Stimulated activated CD8-positive, alpha-beta memory T cell treated with anti-CD3 and anti-CD28 coated beads, Interleukin-12 subunit alpha, Interleukin-12 subunit beta, amount 100 ng/mL, for 1 hour (primary cell): ENCODE measurements around the gene MARF1.
"Not testable (repeated sequence)": the region's sequence is repeated elsewhere in the genome, so short reads cannot be mapped to it uniquely, and the experiment has no call there.

ENCODE experiments used
- DNase-seq: peaks from one replicate; pipeline ENCODE4 v3.0.0-alpha.2; 2020; ENCODE audit warnings: low read depth

The MARF1 gene

DNA sequence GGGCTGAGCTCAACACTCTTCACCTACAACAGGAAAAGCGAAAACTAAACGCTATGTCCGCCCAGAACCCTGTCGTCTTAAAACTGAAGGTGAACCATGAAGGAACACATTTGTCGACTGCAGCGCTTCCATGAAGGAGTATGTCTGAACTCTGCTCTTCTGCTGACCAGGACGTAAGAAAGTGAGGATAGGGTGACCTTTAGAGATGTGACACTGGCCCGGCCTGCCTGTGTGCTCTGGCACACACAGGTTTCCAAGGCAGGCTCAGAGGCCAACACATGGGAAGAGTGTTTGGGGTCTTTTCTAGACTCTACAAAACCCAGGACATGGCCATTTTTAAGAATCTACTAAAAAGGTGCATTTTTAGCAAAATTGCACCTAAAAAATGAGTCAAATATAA, 21.1 kb downstream of the MARF1 start:
- no peak for DNase-seq

DNA sequence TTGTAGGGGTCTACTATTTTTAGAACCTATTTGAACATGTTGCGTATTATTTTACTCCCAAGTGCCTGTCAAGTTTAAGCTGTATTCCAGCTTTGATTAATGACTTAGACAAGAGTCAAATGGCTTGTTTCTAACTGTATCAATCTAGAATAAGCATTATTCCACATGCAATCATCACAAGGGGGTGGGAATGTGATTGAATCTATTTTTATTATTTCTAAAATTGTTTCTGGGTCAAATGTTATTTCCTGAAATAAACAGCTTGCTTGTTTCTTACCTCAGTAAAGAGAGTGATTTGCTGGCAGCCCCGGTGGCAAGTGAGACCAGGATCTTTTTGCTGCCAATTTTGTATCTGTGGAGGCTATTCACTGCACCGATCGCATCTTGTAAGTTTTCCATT, 21.5 kb downstream of the MARF1 start:
- no peak for DNase-seq

DNA sequence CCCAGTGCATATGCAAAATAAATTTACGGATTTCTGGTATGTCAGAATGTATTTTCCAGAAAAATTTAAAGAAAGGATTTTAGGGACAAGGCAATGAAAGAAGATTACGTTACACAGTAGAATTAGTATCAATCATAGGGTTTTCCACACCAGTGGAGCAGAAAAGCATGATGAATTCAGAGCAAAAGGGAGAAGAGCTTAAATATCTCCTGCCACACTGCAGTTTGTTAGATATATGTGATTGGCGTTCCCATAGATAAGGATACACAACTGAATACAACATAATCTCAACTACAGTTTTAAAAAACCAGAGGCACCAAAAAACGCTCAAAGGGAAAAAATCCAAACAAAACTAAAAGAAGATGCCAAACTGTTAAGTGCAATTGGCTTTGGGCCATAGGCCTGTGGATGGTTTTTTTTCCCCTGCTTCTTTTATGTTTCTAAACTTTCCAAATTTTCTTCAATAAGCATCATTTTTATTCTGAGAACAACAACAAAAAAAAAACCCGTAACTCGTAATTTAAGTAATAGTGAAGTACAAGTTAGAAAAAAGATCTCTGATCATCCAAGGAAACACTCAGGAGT, 22.3 kb downstream of the MARF1 start:
- DNase-seq = no peak

DNA sequence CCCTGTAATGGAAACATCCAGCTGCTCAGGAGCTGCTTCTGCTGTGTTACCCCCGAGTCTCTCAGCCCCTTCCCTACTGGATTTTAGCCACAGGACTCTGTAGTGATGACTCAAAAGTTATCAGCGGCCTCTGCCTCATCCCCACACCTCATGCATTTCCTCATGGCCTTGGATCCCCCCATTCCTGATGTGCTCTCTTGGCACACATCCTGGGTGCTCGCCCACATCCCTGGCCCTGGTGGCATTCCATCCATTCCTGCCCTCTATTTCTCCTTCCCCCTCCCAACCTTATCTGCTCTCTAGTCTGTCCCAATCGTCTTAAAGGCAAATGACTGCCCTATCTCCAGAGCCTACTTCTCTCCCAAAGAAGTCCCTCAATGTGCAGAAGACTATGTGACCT, 24.6 kb downstream of the MARF1 start:
- no peak for DNase-seq

DNA sequence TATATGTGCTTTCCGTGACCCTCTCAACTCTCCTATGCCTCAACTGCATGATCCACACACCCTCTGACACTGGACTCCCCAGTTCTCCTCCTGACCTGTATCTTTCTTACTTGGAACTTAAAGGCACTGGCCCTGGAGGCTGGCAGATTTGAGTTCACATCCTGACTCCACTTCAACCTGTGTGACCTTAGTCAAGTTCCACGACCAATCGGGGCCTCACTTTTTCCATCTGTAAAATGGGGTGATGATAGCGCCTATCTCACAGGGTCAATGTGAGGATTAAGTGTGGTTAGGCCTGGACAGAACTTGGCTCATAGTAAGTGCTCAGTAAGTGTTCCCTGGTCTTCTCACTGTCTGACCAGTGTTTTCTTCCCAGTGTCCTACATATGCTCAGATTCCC, 25.1 kb downstream of the MARF1 start:
- DNase-seq = no peak

DNA sequence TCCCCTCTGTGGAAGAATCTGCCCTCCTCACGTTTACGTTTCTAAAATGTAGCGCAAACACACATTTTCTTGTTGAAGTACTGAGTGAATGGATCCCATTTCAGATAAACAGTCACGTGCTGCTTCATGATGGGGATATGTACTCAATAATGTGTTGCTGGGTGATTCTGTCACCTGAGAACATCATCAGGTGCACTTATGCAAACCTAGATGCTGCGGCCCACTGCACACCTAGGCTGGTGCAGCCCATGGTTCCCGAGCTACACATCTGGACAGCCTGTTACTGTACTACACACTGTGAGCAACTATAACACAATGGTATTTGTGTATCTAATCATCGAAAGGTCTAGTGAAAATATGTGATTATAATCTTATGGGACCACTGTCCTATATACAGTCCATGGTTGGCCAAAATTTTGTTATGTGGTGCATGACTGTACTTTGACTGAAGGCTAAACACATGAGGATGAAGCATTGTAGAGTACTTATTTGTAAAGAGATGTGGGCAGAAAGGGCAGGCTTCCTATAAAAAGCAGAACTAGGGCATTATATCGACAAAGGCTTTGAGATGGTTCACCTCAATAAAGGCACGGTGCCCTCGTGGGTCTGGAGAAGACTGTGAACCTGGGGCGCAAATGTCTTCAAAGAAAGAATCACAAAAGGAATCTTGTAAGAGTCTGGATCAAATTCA, 26.3 kb downstream of the MARF1 start:
- no peak for DNase-seq

DNA sequence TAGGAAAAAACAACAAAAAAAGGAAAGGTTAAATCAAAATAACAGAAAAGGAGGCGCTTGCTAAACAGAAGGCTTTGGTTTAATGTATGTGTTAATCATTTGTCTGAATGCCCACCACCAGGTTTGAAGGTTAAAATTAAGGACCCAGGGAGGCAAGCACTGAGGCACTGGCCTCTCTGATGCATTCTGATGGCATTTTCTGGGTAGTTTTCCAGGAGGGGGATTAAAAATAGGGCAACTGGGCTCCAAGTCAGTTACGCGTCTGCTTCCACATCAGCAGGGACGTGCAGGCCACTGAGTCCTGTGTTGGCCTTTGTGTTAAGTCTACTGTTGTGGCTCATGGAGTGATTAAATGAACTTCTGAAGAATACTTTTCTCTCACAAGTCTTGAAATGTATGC, 26.9 kb downstream of the MARF1 start:
- no peak for DNase-seq

DNA sequence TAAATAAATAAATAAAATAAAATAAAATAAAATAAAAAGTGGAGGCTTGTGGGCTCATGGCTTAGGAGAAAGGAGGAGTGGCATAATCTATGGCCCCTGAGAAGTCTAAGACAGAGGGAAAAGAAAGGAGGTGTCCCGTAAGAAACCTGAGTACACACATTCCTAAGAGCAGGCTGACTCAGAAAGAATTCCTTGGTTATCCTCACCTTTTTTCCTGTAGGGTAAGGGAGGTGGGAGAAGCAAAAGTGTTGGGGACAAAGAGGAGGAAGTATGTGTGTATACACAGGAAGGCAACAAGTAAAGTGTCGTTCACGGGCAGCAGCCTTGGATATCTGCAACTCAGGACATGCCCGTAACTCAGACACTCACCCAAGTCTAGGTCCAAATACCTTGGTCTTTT, 29.3 kb downstream of the MARF1 start:
- no peak for DNase-seq

DNA sequence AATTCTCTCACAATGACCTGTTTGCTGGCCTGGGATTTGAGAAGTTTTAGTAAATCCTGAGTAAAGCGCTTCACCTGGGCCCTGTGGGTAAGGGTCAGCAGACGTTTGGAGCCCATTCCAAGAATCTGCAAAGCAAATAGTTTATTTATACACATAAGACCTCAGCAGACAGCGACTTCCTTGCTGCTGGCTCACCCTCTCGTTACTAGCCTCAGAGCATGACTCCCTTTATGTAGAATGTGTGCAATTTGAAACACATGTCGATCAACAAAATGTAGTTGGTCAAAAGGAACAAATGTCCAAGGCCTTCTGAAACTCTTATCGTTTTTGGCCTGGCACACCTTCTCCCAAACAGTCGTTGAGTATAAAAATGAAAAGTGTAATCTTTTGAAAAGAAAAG, 31.3 kb downstream of the MARF1 start:
- no peak for DNase-seq

DNA sequence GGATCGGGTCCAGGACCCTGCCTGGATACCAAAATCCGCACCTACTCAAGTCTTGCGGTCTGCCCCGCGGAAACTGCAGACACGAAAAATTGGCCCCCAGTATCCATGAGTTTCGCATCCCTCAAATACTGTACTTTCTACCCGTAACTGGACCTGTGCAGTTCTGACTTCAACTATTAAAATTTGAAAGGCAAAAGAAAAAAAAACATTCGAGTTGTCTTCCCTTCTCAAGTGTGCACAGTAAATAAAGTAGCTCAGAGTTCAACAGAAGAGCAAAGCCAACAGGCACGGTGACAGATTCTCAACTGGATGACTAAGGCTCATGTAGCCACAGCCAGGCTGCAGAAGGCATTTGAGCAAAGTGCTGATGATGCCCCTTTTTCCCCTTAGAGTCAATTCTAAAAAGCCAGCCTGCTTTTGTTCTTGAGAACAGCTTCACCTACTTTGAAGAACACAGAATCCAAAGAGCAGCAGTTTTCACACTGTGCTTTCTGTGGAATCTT, 32.5 kb downstream of the MARF1 start:
- no peak for DNase-seq

DNA sequence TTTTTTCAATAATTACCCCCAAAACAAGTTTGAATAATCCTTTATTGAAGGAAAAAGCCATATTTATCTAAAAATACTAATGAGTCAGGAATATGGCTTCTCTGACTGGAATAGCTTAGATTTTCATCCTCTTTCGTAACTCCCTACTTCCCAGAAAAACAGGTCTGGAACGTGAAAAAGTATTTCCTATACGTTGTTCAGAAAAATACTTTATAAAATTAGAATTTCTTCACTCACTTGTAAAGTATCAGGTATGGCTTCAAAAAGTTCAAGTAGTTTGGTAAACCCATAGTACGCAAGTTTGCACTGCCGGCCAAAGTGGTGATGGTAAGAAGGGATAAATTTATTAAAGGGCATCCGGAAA, 33.7 kb downstream of the MARF1 start:
- no peak for DNase-seq

DNA sequence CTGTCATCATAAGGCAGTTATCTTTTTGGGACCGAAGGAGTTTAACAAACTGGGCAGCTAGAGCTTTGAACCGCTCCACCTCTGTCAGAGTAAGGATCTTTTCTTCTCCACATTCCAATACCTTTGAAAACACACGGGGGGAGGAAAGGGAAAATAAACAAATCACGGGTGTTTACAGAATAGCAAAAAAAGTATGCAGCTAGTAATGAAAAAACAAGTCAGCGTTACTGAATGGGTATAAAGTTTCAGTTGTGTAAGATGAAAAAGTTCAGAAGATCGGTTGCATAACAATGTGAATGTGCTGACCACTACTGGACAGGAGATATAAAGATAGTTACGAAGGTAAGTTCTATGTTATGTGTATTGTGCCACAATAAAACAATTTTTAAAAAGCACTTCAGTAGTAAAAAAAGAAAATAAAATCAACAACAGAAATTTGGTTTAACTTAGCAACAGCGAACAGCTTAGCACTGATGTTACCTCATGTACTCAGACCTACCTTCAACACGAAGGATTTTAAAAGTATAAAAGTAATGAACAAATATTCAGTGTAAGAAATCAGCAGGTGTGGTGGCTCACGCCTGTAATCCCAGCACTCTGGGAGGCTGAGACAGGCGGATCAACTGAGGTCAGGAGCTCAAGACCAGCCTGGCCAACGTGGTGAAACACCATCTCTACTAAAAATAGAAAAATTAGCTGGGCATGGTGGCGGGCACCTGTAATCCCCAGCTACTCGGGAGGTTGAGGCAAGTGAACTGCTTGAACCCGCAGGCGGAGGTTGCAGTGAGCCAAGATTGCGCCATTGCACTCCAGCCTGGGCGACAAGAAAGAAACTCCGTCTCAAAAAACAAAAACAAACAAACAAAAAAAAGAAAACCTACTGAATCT, 34.3 kb downstream of the MARF1 start:
- DNase-seq = no peak

DNA sequence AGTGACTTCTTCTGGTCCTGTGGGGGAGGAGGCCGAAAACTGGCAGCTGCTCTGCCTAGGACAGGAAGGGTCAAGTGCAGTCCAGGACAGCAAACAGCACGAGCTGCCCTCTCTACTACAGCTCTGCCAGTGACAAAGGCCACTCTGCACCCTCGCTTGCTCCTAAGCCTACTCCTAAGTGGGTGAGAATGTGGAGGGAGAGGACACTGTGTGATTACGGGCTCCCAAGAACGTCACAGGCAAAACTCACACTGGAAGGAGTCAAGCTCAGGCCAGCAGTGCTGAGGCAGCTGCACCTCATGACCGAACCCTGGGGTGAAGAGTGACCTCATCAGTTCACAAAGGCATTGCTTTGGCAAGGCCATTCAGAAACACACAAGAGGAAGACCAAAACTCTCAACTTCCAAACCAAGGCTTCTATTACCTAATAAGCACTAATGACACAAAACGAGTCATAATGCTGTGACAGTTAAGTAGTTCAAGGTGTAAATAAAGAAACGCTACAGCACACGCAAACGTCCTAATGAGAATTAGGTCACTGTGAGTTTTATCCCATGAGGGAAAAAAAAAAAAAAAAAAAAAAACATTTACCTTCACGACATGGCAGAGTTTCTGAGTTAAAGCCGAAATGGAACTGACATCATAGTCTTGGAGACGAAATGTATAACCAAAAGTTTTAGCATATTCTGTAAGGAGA, 35.1 kb downstream of the MARF1 start:
- no peak for DNase-seq

DNA sequence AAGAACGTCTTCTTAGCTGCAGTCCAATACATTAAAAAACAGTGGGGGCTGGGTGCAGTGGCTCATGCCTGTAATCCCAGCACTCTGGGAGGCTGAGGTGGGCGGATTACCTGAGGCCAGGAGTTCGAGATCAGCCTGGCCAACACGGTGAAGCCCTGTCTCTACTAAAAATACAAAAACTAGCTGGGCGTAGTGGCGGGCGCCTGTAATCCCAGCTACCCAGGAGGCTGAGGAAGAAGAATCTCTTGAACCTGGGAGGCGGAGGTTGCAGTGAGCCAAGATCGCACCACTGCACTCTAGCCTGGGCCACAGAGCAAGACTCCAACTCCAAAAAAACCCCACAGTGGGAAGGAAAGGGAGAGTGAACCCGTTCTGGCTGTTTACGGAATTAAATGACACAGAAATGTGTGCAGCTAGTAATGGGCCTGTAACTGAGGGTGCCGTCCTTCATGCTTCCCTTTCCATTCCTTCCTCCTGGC, 35.7 kb downstream of the MARF1 start:
- not testable (repeated sequence) for DNase-seq

DNA sequence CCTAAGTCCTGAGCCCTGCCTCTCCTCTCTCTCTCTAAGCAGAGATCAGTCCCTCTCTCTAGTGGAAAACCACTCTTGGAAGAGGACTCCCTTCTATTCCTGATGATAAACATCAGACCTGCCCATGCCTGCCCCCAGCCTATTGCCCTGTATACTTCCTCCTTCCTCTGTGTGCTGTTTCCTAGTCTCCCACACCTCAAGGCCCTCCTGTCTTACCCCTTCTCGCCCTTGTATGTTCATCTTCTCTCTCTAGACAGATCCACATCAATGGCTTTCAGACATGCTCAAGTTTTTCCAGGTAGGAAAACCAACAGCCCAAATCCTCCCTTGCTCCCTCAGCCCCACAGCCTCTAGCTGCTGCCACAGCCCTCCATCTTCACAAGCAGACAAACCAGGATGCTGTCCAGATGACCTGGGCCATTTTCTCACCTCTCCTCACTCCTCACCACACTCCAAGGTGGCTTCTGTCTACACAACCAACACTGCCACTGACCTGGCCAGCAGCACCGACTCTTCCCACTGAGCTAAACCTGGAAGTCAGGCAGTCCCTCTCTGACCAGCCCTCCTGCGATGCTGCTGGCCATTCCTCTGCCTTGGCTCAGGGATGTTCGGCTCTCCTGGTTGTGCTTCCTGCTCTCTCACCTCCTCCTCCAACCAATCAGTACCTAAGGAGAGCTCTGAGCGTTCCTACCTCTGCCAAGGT, 36.3 kb downstream of the MARF1 start:
- no peak for DNase-seq

DNA sequence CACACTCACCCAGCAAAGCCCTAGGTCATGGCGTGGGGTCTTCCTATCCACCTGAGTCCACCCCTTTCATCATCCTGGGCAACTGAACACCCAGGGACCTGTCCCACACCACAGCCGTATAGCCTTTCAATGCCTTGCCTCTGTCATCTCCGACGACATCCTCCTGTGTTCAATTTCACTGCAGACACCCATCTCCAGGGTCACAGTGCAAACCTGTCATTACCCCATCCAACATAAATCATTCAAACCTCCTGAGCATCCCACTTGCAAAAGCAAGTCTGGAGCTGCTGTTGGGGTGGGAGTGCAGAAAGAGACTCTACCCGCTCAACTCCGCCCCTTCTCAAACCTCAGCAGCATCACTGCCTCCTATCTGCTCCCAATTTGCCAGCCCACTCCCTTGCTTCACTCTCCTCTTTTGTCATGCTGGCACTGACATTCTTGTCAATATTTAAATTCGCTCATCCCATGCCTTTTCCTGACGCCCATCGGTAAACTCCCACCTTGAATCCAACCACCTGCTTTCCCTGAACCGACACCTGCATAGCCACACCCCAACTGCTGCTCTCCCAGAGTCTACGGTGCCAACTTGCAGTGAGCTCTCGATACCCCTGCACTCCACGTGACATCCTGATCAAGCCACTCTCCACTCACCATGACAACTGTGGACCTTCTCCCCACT, 37.0 kb downstream of the MARF1 start:
- DNase-seq = no peak

DNA sequence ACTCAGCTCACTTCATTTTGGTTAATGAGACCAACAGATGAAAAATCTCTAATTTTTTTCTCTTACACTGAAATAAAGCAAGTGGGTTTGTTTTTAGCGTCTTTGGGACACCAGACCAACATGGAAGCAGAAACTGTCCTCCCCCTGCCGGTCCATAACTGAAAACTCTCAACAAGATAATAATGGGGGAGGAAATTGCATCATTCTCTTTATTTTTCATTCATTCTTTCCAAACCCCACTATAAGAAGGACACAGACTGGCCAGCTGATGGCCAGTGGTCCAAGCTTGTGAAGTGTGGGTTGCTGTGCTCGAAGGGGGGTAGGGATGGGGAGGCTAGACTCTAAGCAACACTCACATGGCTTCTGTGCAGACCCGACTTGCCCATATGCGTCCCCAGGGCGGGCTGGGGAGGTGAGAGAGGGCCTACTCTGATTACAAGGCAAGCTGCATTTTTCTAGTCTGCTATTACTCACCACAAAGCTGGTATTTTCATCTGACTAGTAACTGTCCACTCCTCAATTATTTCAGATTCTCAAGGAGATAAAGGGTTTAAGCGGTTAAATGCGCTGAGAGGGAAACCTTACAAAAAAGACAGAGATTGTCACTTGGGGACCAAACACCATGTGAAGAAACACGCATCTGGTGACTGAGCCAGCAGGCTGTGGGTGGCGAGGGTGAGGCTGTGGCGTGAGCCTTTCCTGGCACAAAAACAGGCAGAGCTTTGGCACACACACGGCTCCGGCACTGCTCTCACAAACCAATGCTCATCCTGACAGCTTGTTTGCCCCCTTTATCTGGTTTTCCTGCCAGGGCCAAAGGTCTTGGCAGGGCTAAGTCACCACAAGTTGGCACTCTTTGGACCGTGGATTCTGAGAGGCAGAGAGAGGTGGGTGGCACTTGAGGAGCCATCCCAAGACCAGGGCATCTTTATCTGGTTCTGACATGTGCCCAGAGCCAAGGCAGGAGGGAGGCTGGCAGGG, 38.2 kb downstream of the MARF1 start:
- DNase-seq = no peak

DNA sequence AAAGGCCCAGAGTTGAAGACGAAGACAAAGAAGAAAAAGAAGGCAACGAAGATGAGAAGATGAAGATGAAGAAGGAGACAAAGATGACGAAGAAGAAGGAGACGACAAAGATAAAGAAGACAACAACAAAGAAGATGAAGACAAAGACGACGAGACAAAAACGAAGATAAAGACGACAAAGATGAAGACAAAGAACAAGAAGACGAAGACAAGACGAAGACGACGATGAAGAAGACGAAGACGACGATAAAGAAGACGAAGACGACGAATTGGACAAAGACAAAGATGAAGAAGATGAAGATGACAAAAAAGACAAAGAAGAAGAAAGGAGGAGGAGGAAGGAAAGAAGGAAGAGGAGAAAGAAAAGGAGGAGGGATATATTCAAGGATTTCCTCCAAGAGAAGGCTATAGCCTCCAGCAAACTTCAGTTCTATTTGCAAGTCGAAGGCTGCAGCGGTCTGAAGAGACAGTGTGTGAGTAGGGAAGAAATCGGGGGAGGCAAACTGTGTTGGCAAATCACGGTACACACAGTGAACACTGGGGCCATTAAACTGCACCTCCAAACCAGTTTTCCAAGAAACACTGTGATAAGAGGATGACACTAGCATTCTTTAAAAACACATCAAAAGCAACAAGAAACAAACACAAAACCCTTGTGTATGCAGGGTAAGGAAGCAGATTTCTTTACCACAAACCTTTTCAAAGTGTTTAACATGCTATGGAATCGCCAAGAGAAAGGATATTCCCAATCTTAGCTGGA, 40.5 kb downstream of the MARF1 start:
- no peak for DNase-seq

DNA sequence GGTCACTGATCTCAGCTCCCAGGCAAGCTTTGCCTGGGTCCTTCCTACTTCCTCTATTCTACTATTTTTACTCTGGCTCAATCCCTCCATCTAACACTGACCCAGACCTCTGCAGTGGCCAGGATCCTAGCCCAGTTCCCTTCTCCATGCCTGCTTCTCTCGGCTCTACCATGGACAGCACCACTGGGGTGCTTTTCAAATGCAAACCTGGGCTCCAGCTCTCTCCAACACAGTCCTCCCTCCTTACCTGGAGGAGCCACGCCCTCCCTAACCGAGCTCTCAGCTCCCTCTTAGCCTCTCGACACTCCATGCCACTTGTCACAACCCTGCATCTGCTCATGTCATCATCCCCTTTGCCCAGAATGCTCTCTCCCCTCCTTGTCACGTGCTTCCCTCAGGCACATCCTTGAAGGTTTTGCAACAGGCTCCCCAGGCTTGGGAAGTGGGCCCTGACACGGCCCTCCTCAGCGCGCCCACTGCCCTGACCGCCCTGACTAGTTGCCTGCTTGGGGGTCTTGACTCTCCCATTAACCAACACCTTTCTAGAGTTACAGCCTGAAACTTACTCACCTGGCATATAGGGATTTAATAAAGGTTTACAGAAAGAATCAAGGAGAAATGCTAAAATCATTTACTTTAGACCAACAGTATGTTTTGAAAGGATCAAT, 41.6 kb downstream of the MARF1 start:
- no peak for DNase-seq
